ENCODE results near the gene CDH15. TPM values are rescaled to one million over a fixed set of nuclear protein-coding genes. Genes with fewer than 3 reads are reported as not detected.

The CDH15 gene
- total and polyA plus RNA-seq, 9 of the 15 experiments (the other 6 are each of a cell fraction or from before 2014, with no cell fraction given): 0.07 to 0.18 TPM; not detected in 7

GRCh38 chr16:89171216-89172170 lies at the start of gene CDH15 (continued):
- peak; percentile 83 for TF ChIP-seq CCNT2 (IDR thresholded peaks at IDR 0.05; ENCODE audit: borderline replicate concordance, extremely low read depth, insufficient read length, low read depth, low read length)
- TF ChIP-seq KDM2B (CRISPR knock-in tag; IDR thresholded peaks at IDR 0.05): peak; percentile 57; the same call in 1 of the 2 replicates
- TF ChIP-seq POLR2G (IDR thresholded peaks at IDR 0.05; ENCODE audit: low read depth, low read length): 0 out of 2 replicates have a peak, but pooled peaks have one; percentile 18
- TF ChIP-seq SP1 (CRISPR knock-in tag; IDR thresholded peaks at IDR 0.05): peak; percentile 85
- TF ChIP-seq UBTF (IDR thresholded peaks at IDR 0.05; ENCODE audit: borderline replicate concordance in 1 of 2, low read depth in 2 of 2, low read length in 2 of 2): 0 out of 4 replicates have a peak, but pooled peaks of 1 of the 2 experiments have one; percentile 18
- peak; percentile 13; the same call in 1 of the 2 replicates for TF ChIP-seq CREM (IDR thresholded peaks at IDR 0.05; ENCODE audit: low read depth)
- TF ChIP-seq PCBP1 (IDR thresholded peaks at IDR 0.05; ENCODE audit: low read depth, low read length, poor library complexity, severe bottlenecking): peak; percentile 67
- TF ChIP-seq PKNOX1 (IDR thresholded peaks at IDR 0.05): peak; percentile 99
- 0 out of 6 replicates have a peak, but pooled peaks of 1 of the 3 experiments have one; percentile 1 for TF ChIP-seq CTCF (IDR thresholded peaks at IDR 0.05 in 2 of 3, conservative IDR thresholded peaks at IDR 0.05 in 1 of 3; ENCODE audit: insufficient read depth in 2 of 3, low read depth in 1 of 3, low read length in 3 of 3)
- peak; percentile 98 for TF ChIP-seq PBX2 (CRISPR knock-in tag; IDR thresholded peaks at IDR 0.05; ENCODE audit: low read depth)
- TF ChIP-seq PBX2 (tag; conservative IDR thresholded peaks at IDR 0.05; ENCODE audit: low read depth): peak; percentile 91
- TF ChIP-seq FOXK2 (conservative IDR thresholded peaks at IDR 0.05 in 1 of 2, IDR thresholded peaks at IDR 0.05 in 1 of 2; ENCODE audit: low read depth in 2 of 2): 0 out of 4 replicates have a peak, but pooled peaks of 1 of the 2 experiments have one; percentile 23

Measured in K562 (cell line).